SKM-1 (cell line): Measurements from ENCODE around the gene BMP2K.
A peak's percentile ranks its signal among the peaks of the same experiment; 100 is the strongest.
"Not testable (repeated sequence)": the region's sequence is repeated elsewhere in the genome, so short reads cannot be mapped to it uniquely, and the experiment has no call there.

Experiments used
- DNase-seq: peaks from one replicate; lab custom pipeline; 2025; ENCODE audit not compliant: unreplicated experiment; lab: John Stamatoyannopoulos, UW

The BMP2K gene

DNA sequence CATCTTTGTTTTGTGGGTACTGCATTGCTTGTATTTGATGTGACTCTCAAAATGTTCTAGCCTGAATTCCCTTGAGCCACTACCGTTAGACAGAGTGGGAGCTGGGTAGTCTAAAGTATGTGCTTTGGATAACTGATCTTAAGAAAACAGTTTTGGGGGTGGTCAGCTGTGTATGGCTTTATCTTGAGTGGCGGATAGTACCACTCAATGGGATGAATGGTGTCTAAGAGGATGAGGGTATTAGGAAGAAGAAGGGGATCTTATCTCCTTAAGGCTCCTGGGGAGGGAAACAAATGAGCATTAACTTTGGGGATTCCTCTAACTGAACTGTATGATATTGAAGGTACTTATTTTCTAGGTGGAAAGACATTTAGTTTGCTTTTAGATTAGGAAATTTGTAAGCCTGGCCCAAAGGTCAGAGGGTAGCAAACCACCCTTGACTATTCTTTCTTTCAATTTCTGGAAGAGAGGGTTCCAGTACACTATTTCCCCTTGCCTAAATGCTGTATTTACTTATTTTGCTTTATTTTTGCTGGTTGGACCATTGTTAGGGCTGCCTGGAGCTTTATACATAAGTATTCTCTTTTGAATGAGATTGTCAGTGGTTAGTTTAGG is 11.3 kb downstream of the BMP2K start:
- DNase-seq, result no peak

DNA sequence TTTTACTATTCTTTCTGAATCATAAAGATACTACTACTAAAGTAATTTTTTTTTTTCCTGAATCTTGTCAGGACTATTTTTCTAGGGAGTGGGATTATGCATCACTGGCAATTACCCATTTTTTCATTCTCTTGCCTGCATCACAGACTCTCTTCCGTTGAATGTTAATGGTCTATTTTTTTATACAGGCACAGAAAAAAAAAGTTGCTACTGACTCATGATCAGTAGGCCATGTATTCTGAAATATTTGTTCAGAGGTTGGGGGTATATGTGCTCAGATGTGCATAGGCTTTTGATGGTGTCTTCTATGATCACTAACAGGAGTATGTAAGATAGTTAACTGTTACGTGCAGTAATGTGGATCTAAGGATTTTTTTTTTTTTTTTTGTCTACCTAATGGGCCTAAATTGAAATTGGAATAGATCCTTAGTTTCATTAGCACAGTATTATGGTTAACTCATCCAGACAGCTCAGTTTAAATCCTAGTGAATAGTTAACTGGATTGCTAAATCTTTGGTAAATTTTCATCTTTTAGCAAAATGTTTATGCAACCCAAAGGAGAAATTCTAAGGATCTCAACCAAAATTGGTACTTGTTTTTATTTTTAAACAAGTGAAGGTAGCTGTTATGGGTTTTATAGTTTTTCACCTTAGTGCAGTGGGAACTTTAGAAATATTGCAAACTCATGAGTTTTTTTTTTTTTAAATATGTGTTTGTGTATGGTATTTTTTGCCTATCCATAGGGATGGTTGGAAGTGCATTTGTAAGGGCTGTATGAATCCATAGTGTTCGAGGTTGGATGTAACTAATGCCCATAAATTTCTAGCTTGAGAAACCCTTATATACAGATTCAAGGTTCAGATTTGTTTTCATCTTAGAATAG is 12.1 kb downstream of the BMP2K start:
- DNase-seq, result no peak

DNA sequence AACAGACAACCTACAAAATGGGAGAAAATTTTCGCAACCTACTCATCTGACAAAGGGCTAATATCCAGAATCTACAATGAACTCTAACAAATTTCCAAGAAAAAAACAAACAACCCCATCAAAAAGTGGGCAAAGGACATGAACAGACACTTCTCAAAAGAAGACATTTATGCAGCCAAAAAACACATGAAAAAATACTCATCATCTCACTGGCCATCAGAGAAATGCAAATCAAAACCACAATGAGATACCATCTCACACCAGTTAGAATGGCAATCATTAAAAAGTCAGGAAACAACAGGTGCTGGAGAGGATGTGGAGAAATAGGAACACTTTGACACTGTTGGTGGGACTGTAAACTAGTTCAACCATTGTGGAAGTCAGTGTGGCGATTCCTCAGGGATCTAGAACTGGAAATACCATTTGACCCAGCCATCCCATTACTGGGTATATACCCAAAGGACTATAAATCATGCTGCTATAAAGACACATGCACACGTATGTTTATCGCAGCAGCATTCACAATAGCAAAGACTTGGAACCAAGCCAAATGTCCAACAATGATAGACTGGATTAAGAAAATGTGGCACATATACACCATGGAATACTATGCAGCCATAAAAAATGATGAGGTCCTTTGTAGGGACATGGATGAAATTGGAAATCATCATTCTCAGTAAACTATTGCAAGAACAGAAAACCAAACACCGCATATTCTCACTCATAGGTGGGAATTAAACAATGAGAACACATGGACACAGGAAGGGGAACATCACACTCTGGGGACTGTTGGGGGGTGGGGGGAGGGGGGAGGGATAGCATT is 19.7 kb downstream of the BMP2K start:
- DNase-seq, result not testable (repeated sequence)

DNA sequence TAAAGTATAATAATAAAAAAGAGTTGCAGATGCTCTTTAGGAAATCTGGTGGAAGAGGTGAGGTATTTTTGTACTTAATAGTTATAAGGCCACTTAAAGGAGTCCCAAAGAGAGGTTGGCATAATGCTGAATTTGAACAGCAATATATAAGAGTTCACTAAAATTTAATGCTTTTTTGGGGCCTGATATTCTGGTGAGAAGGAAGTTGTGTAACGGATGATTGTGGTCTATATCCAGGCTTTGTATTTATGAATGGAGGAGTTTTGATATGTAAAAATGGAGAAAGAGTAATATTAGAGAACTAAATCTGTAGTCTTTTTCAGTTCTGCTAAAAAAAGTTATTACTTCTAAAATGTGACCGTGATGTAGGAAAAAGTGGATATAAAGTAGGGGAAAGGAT is 20.4 kb downstream of the BMP2K start:
- DNase-seq, result no peak

DNA sequence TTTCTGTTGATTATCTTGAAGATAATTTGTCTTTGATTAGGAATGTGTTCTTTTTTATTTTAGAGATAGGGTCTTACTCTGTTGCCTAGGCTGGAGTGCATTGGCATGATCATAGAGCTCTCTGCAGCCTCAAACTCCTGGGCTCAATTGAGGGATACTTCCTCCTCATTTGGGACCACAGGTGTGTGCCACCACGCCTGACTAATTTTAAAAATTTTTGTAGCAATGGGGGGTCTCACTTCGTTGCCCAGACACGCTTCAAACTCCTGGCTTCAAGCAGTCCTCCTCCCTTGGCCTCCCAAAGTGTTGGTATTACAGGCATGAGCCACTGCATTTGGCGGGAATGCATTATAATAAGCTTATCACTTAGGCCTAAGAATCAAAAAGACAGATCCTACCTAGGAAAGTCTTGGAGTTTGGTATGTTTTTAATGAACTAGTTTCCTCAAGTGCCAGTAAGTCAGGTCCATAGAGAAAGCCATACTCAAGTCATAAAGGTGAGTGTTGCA is 21.7 kb downstream of the BMP2K start:
- DNase-seq, result no peak

DNA sequence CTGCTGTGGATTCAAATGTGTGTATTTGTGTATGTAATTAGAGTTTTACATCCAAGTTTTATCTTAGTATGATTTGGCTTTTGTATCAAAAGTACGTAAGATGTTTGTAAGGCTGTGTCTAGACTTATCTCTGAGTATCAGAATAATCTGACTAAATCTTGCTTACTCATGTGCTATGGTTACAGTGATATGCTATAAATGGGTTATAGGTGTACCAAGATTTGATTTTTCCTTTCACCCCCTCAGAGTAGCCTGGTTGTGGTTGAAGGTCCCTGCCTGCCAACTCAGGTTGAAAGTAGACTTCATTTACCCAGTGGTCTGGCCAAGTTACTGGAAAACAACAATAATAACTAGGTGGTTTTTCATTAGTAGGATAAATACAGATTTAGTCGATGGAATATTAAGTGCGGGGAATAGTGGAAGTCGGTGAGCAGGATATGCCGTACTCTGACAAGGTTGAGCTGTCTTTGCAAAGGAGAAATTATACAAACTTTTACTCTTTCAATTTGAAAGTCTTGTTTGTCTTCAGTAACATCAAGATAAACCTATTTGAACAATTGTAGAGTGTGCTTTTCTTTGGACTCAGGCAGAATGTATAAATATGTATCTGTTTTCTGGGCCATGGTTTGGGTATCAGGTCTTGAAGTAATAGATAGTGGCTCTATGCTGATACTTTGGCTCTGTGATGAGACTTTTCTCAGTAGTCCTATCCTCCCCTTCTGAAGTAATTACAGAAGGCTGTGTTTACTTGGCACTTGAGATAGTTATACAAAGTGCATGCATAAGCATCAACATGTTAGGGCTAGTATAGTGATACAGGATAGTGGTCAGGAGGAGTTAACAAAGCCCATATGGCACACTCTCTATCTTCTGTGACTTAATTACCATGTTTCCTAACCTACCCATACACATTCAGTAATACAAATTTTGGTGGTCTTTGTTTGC is 23.7 kb downstream of the BMP2K start:
- DNase-seq, result no peak

DNA sequence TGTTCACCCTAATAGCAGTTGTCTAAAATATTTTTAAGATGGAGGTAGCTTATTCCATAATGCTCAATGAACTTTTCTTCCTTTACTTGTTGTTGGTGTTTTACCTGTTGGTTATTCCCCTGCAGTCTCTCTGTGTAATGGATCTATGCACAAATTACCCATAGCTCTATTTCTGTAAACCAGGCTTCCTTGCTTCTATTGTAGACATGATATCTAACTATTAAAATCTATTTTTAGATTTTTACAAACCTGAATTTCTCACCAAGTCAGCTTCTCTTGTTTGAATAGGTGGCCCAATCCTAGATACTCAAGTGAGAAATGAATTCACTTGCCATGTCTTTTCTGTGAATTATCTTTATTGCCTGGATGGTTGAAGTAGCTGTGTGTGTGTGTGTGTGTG is 24.8 kb downstream of the BMP2K start:
- no peak for DNase-seq

DNA sequence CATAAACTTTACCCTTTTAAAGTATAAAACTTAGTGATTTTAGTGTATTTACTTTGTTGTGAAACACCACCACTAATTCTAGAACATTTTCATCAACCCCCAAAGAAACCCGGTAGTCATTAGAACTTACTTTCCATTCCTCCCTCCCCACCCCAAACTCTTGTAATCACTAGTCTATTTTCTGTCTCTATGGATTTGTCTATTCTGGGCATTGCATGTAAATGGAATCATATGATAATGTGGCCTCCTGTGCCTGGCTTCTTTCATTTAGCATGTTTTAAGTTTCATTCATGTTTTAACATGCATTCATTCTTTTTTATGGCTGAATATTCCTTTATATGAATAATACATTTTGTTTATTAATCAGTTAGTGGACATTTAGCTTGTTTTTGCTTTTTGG is 27.8 kb downstream of the BMP2K start:
- no peak for DNase-seq

DNA sequence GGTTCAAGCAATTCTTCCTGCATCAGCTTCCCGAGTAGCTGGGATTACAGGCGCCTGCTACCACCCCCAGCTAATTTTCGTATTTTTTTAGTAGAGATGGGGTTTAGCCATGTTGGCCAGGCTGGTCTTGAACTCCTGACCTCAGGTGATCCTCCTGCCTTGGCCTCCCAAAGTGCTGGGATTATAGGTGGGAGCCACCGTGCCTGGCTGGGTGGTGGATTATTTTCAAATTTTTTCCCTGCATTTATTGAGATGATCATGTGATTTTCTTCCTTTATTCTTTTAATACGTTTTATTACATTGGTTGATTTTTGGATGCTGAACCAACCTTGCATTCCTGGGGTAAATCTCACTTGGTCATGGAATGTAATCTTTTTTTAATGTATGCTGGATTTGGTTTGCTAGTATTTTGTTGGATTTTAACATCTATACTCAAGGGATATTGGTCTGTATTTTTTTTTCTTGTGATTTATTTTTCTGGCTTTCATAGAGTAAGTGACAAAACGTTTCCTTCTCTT is 30.9 kb downstream of the BMP2K start:
- no peak for DNase-seq

DNA sequence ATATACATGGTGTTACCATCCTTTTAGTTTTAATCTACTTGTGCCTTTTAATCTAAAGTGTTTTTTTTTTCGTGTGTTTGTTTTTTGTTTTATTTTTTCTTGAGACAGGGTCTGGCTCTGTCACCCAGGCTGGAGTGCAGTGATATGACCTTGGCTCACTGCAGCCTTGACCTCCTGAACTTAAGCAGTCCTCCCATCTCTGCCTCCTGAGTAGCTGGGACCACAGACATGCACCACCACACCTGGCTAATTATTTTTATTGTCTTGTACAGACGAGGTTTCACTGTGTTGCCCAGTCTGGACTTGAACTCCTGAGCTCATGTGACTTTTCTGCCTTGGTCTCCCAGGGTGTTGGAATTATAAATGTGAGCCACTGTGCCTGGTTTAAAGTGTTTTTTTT is 33.1 kb downstream of the BMP2K start:
- no peak for DNase-seq

DNA sequence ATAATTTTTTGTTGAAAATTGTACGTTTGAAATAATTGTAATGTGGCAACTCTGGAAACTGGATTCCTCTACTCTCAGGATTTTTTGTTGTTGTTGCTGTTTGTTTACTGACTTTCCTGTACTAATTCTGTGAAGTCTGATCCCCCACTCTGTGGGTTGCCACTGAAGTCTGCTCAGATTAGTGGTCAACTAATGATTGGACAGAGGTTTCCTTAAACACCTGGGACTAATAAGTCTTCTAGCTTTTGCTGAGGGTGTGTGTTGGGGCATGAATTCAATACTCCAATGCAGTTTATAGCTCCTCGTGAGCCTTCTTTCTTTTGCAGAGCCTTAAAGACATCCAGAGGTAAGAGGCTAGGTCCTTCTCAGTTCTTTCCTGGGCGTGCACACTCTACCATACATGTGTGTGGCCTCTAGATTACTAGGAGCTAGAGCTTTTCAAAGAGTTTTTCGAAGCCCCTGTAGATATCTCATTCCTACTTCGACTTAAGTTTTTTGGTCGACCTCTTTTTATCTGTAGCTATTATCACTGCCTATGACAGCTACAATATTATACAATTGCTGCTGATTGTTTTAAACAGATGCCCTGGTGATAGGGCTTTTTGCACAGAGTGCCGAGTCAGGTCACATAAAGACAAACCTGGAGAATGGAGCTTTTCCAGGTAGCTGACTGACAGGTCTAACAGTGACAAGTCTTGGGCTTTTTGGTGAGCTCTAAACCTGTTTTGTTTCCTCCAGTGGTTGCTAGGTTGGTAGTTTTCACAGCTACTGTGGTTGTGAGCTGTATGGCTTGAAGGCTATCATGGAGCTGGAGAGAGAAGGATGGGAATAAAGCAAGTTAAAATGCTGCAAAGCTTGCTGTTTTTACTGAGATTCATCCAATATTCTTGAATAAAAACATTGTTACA is 34.0 kb downstream of the BMP2K start:
- DNase-seq, result no peak

DNA sequence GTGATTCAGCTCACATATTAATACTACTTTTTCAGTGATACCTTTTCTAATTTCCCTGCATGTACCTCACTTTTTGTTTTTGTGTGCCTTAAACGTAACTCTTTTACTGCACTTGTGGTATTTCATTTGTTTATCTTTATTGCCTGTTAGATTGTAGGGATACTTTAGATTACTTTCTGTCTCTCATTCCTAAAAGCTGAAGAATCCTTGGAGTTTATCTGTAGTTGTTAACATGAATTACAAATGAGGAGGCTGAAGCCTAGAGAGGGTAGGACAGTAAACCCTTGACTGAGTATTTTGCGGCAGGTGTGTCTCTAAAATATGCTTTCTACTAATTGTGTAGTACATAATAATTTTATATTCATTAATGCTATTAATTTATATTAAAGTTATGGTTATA is 34.9 kb downstream of the BMP2K start:
- DNase-seq, result no peak

DNA sequence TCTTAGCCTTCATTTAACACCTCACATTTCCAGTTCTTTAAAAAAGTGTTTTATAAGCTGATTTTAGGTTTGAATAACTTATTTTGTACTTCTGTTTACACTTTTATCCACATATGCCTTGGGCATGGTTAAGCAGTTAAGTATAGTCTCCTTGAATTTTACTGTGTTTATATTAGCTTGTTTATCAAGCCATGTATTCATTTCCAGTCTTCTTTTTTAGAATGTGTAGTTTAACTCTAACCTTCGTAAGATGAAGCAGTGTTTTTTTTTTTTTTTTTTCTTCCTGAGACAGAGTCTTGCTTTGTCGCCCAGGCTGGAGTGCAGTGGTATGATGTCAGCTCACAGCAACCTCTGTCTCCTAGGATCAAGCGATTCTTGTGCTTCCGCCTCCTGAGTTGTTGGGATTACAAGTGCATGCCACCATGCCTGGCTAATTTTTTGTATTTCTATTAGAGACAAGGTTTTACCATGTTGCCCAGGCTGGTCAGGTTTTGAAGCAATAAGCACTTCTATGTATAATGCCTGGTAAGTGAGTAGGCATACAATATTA is 42.5 kb downstream of the BMP2K start:
- no peak for DNase-seq

DNA sequence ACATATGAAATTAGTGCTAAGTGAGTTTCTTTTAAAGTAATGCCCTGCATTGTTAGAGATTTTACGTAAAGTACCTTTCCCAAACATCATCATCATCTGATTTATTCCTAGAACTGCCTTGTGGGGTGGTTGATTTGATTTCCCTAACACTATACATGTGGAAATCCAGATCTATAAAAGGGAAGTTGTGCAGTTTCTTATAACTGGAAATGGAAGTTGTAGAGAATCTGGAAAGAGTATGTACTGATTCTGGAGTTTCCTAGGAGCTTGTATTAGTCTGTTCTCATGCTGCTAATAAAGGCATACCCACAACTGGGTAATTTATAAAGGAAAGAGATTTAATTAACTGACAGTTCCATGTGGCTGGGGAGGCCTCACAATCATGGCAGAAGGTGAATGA is 47.9 kb downstream of the BMP2K start:
- no peak for DNase-seq

DNA sequence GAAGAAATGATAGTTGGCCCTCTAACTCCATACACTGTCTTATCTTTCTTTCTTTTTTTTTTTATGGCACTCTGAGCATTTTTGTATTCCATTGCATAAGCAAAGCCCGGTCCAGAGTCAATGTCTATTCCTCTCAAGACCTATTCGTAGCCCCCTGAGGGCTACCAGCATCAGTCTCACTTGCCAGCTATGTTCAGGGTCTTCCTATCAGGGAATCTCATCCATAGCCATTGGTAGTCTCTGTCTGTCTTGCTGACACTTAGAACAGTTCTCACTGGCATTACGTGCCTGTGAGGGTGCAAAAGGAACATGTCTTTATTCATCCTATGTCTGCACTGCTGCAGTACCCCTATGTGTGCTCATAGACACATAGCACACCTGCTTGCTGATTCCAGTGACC is 51.0 kb downstream of the BMP2K start:
- no peak for DNase-seq

DNA sequence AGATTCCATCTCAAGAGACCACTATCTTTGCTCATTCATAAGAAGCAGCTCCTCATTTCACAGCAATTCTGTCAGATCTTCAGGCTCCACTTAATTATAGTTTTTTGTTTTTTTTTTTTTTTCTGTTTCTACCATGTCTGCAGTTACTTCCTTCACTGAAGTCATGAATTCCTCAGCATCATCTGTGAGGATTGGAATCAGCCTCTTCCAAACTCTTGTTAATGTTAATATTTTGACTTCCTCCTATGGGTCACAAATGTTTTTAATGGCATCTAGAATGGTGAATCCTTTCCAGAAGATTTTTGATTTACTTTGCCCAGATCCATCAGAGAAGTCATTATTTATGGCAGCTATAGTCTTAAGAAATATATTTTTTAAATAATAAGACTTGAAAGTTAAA is 53.1 kb downstream of the BMP2K start:
- no peak for DNase-seq

DNA sequence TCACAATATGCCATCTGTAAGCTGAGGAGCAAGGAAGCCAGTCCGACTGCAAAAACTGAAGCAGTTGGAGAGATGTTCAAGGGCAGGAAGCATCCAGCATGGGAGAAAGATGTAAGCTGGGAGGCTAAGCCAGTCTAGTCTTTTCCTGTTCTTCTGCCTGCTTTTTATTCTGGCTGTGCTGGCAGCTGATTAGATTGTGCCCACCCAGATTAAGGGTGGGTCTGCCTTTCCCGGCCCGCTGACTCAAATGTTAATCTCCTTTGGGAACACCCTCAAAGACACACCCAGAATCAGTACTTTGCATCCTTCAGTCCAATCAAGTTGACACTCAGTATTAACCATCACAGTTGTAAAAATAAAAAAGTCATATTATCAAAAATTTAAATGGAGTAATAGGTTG is 63.5 kb downstream of the BMP2K start:
- DNase-seq, result not testable (repeated sequence)

DNA sequence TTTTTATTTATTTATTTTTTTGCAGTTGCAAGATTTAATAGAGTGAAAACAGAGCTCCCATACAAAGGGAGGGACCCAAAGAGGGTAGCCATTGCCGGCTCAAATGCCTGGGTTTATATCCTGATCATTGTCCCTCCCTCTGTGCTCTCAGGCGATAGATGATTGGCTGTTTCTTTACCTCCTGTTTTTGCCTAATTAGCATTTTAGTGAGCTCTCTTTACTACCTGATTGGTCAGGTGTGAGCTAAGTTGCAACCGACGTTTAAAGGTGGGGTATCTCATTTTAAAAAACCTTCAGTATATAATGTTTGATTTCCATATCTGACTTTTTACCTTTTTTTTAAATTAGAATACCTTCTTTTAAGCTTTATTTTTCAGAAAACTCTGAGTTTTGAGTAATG is 64.1 kb downstream of the BMP2K start:
- DNase-seq, result not testable (repeated sequence)

DNA sequence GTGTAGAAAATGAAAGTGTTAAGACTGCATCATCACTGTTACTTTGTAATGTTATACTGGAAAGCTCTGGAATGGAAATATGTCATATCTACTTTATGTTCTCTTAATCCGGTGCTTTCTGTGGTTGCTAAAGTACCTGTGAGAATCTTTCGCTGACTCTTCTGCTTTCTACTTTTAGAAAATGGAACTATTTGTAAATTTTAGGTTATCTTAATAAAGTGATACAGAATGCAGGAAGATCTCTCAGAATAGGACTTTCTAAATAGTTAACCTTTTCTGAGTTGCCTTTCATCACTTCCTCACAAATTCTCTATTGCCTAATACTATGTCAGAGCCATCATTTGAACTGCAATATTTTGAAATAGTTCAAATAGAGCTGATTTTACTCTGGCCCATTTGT is 69.3 kb downstream of the BMP2K start:
- DNase-seq, result peak; percentile 73
